Kidney (tissue), 14 donors: ENCODE measurements around the gene DAND5. TPM values are rescaled to one million over a fixed set of nuclear protein-coding genes. Genes with fewer than 3 reads are reported as not detected.

Source experiments
- DNase-seq, 5 donors: peaks; one replicate each; pipeline ENCODE4 v3.0.0-alpha.2; 2013 to 2020
- FAIRE-seq: peaks from 2 replicates; lab custom pipeline; 2012; peaks lifted over from hg19 to GRCh38; lab: Jason Lieb, UNC
- H3K27ac ChIP-seq, 2 donors: one replicate each; pipeline ENCODE4 v1.7.0; 2013; ENCODE audit warnings: low read depth in 2 of 2, low read length in 2 of 2, inconsistent platforms in 1 of 2
- H3K27me3 ChIP-seq: one replicate; pipeline ENCODE4 v1.7.1; 2013; ENCODE audit warnings: low read length, inconsistent platforms; ENCODE audit not compliant: control insufficient read depth, insufficient read depth
- H3K36me3 ChIP-seq, 3 donors: one replicate each; pipeline versions ENCODE4 v1.7.0 to v1.7.1; 2013; ENCODE audit warnings: low read length in 3 of 3, control low read depth in 1 of 3, inconsistent platforms in 1 of 3; ENCODE audit not compliant: insufficient read depth in 3 of 3, control insufficient read depth in 2 of 3
- H3K4me1 ChIP-seq, 3 donors: one replicate each; pipeline versions ENCODE4 v1.7.0 to v1.7.1; 2013; ENCODE audit warnings: low read length in 3 of 3, inconsistent platforms in 1 of 3, low read depth in 1 of 3; ENCODE audit not compliant: control insufficient read depth in 2 of 3, insufficient read depth in 2 of 3
- H3K4me3 ChIP-seq, 3 donors: one replicate each; pipeline versions ENCODE4 v1.7.0 to v1.8.1; 2013; ENCODE audit warnings: low read length in 3 of 3, control low read depth in 1 of 3, inconsistent platforms in 1 of 3
- H3K9ac ChIP-seq, 3 donors: one replicate each; pipeline versions ENCODE4 v1.7.0 to v1.7.1; 2013; ENCODE audit warnings: low read length in 3 of 3, control low read depth in 1 of 3, inconsistent platforms in 1 of 3
- H3K9me3 ChIP-seq, 3 donors: one replicate each; pipeline versions ENCODE4 v1.7.0 to v1.7.1; 2013; ENCODE audit warnings: low read length in 3 of 3, control low read depth in 1 of 3, inconsistent platforms in 1 of 3; ENCODE audit not compliant: control insufficient read depth in 2 of 3, insufficient read depth in 1 of 3
- CTCF ChIP-seq: IDR thresholded peaks from 3 replicates; pipeline ENCODE4 v1.5.1; 2012; ENCODE audit warnings: mild to moderate bottlenecking, moderate library complexity, borderline replicate concordance; ENCODE audit not compliant: insufficient read depth; ENCODE audit errors: extremely low read depth
- intact Hi-C: fragments of 100-400 bp; cut with DNase I; formaldehyde crosslinking; loops from one replicate; pipeline ENCODE4 v1.11.1; 2022
- polyA plus RNA-seq: library from polyadenylated mRNA; stranded (reverse); fragments of 350-450 nt; fragmentation: Illumina TruSeq; extraction: RNeasy Lipid Tissue Mini Kit (QIAGEN cat#74804); gene quantifications from one replicate; pipeline ENCODE4 v1.2.3, GENCODE V29; 2014; ENCODE audit warnings: low read depth, low replicate concordance; ENCODE audit not compliant: insufficient read depth
- total RNA-seq: library from RNA; stranded (reverse); fragmentation: NEBNext Ultra II Directional; extraction: Animal tissue kit (Norgen Biotek cat#: 25700); gene quantifications from one replicate; pipeline ENCODE4 v1.2.1, GENCODE V29; 2021
- donor health status: control.
- donor health status: control.
- donor health status: control.
- donor health status: control.
- donor health status: control.
- donor health status: DM: yes; HTN: yes; CAD: no.
- donor health status: Normal renal cell carcinoma (clear cell type).

DAND5 gene
- total and polyA plus RNA-seq, 2 donors from 2014 or later, result not detected

- Histone ChIP-seq H3K9ac (no peak overlapping the region), H3K9me3 (no peaks in the 10 kb centered on the region), H3K27me3 (peaks cover 13% of the 10 kb centered on the region), H3K27ac (no peak overlapping the region), H3K36me3 (peaks cover 0 to 3% (median 0%) of the 10 kb centered on the region in 3 donors), H3K4me3 (no peak overlapping the region), H3K4me1 (peaks cover 0 to 10% (median 0%) of the 10 kb centered on the region in 3 donors)
- DNase-seq (no peak), FAIRE-seq (no peak)
- intact Hi-C loops, result no loop called here
- no peak for TF ChIP-seq CTCF
Observed at GRCh38 chr19:13001502-13002165, 32.3 kb downstream of the DAND5 start.

- intact Hi-C loops, result no loop called here
- Histone ChIP-seq H3K27me3 (peaks cover 11% of the 10 kb centered on the region), H3K36me3 (peaks cover 0 to 3% (median 0%) of the 10 kb centered on the region in 3 donors), H3K27ac (no peak overlapping the region), H3K9me3 (no peaks in the 10 kb centered on the region), H3K9ac (no peak overlapping the region), H3K4me1 (peaks cover 0 to 4% (median 0%) of the 10 kb centered on the region in 3 donors), H3K4me3 (no peak overlapping the region)
- DNase-seq (peak in 3 of 5 donors; percentile 26 to 85 (median 85)), FAIRE-seq (no peak)
- TF ChIP-seq CTCF, result no peak
Observed at GRCh38 chr19:13002166-13002898, 33.0 kb downstream of the DAND5 start.

GRCh38 chr19:13003081-13003480, 33.7 kb downstream of the DAND5 start:
- intact Hi-C loops, result no loop called here
- Histone ChIP-seq H3K36me3 (peaks cover 0 to 3% (median 0%) of the 10 kb centered on the region in 3 donors), H3K9me3 (no peaks in the 10 kb centered on the region), H3K9ac (no peak overlapping the region), H3K27me3 (peaks cover 11% of the 10 kb centered on the region), H3K4me3 (no peak overlapping the region), H3K4me1 (peaks cover 0 to 3% (median 0%) of the 10 kb centered on the region in 3 donors), H3K27ac (peak overlapping the region in 1 of 2 donors; percentile 1)
- FAIRE-seq (no peak), DNase-seq (no peak)
- no peak for TF ChIP-seq CTCF
